HL-60/S4 treated with phorbol 12-myristate 13-acetate at 8.2 ng/mL for 4 days and 3 days (cell line): ENCODE measurements around the gene E4F1.
"Not testable (repeated sequence)": the region's sequence is repeated elsewhere in the genome, so short reads cannot be mapped to it uniquely, and the experiment has no call there.

Experiments used
- in situ Hi-C: fragments of 300-500 bp; cut with MboI; formaldehyde crosslinking; loops from 2 replicates; pipeline ENCODE4 v1.15.0; 2022; ENCODE audit warnings: low sequenced_read_pairs

Gene E4F1

DNA sequence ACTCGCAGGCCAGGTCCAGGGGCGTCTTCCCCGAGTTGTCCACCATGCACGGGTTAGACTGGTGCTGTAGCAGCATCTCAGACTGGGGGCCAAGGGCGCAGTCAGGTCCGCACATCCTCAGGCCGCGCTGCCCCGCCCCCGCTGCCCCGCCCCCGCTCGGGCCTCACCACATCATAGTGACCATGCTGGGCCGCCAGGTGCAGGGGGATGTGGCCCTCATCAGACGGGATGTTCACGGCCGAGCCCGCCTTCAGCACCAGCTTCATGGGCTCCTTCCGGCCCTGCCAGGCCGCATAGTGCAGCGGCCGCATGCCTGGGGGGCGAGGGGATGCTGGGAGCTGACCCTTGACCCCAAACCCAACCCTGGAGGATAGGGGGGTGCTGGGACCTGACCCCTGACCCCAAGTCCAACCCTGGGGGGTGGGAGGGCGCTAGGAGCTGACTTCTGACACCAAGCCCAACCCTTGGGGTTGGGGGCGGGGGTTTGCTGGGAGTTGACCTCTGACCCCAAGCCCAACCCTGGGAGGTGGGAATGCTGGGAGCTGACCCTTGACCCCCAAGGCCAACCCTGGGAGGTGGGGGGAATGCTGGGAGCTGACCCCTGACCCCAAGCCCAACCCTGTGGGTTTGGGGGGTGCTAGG, 34.0 kb upstream of the E4F1 start:
- in situ Hi-C loops: no loop called here

- in situ Hi-C loops: no loop called here
These were observed 33.3 kb upstream of the E4F1 start for GRCh38 chr16:2190002-2190658.

- in situ Hi-C loops: no loop called here
These were observed 32.5 kb upstream of the E4F1 start for GRCh38 chr16:2190659-2191445.

GRCh38 chr16:2191446-2191706, 32.0 kb upstream of the E4F1 start:
- in situ Hi-C loops: no loop called here

DNA sequence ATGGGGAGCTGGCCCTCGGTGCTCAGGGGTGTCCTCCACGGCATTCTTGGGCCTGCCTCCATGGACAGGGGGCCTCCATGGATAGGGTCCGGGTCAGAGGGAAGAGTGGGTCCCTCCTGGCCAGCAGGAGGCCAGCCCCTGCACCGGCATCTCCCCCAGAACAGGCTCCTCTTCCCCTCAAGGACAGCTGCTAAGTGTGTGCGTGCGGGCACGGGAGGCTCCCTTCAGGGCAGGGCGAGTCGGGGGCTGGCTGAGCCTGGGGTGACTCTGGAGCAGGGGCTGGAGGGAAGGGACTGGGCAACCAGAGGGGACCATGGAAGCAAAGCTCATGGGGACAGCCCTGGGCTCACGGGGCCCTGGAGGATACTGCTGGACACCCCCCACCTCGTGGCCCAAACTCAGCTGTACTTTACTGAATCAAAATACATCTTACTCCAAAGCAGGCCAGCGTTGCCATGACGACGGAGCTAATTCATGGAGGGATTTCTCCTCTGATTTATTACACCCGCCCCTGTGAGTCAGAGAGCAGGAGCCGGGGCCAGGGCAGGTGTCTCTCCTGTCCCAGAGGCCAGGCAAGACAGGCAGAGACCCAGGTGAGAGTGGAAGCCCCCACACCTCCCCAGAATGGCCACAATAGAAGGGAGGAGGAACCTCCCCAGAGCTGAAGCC, 29.1 kb upstream of the E4F1 start:
- in situ Hi-C loops: no loop called here

DNA sequence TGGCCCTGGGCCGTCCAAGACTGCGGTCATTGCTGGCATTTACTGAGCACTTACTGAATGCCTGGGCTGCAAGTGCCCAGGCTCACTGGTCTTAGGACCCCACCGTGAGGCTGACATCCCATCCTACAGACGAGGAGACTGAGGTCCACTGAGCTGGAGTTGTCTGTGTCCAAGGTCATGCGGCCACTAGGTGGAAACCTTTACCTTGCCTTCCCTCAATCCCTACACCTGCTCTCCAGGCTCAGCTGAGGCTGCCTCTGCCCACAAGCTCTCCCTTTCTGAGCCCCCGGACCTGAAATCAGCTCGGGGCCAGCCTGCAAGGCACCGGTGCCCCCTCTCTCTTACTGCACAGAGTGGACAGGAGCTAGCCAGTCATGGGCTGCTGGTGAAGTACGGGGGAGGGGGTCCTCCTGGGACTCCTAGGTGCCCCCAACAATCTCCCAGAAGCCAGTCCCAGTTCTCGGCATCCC, 28.5 kb upstream of the E4F1 start:
- in situ Hi-C loops: no loop called here

DNA sequence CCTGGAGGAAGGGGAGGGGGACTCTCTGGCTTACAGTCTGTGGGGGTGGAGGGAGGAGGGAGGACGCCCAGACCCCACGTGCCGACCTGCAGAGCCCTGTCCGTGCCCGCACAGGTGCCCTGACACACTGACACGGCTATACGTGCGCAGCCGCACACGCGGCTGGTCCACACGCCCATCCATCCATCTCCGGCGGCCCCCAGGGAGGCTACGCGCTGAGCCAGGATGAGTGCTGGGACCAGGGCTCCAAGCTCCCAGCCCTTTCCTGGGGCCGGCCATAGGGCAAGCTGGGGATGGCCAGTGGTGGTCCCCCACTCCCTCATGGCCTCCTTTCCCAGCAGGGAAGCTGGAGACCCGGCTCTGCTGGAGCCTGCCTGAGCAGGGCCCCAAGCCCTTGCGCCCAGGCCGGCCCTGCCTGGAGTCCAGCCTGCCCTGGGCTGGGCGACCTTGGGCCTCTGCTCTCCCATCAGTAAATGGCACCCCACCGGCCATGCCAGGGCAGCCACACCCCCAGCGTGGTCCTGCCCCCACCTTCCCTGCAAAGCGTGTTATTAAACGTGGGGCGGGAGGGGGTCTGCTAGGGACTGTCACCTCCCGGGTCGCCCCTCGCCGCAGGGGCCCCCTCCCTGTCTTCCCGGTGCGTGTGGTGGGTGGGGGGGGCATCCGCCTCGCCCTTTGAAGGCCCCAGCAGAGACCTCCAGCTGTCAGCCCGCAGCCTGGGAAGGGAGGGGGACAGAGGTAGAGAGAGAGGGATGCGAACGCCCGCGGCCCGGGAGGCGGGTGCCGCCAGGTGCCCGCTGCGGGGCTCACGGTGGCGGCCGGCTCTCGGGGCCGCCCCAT, 27.8 kb upstream of the E4F1 start:
- in situ Hi-C loops: no loop called here

DNA sequence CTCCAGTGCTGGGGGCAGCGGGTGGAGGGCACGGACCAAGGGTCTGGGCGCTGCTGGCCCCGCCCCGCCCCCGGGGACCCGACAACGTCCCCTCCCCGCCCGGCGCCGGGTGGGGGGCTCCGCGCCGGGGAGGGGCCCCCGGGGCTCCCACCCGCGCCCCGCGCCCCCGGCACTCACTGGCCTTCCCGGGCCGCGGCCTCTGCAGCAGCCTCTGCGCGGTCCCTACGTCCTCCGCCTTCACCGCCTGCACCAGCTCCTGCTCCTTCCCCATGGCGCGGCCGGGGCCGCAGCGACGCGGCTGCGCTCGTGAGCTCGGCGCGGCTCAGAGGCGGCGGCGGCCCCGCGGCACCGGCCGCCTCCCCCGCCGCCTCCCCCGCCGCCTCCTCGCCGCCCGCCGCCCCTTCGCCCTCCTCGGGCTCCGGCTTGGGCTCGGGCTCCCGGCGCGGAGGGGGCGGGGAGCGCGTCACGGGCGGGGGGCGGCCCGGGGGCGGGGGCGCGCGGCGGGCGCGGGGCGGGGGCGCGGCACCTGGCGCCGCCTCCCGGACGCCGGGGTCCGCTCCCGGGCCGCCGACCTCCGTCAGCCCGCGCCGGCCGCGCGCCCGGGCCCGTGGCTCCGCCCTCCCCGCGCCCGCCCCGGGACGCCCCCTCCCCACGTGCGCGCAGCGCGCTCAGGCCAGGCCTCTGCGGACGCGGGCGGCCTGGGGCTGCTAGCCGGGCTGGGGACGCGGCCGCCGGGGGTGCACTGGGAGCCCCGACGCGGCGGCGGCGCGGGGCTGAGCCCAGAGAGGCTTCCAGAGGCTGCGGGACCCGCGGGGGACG, 27.0 kb upstream of the E4F1 start, which contains the start of gene CASKIN1:
CASKIN1 (minus strand) TSS at position 444 of the 819 bp plus-strand sequence; CDS start at position 271, 173 bp downstream.
- in situ Hi-C loops: no loop called here

DNA sequence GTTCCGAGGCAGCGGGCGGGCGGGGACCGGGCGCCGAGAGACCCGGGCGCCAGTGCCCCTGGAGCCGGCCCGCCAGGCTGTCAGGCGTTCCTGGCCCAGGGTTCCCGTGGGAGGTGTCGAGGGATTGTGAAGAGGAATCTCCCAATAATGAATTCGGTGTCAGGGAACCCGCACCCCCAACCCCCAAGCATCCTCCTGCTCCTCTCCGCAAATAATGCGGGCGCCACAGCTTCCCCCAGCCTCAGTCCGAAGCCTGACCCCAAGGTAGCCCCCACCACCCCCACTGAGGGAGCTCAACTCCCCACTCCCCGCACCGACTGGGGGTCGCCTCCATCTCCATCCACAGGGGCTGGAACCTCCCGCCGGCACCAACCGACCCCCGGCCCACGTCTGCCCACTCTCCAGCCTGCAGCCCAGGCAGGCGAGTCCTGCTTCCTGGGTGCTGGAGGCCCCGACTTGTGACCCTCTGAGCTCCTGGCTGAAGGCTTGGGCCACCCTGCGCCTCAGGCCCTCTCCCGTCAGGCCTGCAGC, 26.3 kb upstream of the E4F1 start:
- in situ Hi-C loops: no loop called here

DNA sequence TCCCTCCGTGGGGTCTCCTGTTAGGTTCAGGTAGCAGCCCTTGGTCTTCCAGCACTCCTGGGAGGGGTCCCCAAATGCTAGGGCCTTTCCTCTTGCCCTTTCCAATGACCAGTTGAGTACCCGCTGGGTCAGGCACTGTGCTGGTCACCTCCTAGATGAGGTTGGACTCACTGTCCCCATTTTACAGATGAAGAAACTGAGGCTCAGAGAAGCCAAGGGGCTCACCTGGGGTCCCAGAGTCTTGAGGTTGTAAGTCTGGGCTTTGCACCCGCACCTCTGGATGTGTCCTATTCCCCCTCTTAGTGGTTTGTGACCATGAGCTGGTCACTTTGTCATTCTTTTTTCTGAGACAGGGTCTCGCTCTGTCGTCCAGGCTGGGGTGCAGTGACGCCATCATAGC, 25.6 kb upstream of the E4F1 start:
- in situ Hi-C loops: no loop called here

- in situ Hi-C loops: no loop called here
These were observed 25.1 kb upstream of the E4F1 start for GRCh38 chr16:2198283-2198682.

DNA sequence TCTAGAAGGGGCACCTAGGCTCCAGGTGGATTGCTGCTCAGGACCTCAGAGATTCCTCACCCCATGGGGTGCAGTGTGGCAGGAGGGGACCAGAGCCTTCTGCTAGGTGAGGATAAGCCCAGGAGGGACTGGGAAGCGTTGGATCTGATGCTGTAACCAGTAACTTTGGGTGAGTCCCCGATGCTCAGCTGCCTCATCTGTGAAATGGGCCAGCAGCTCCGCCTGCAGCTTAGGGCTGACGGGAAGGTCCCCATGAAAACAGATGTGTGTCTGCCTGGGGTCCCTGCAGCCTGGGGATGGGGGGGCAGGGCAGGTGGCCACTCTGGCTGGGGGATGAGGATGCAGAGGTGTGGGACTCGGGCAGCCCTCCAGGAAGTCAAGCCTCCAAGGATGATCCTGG, 24.3 kb upstream of the E4F1 start:
- in situ Hi-C loops: no loop called here

DNA sequence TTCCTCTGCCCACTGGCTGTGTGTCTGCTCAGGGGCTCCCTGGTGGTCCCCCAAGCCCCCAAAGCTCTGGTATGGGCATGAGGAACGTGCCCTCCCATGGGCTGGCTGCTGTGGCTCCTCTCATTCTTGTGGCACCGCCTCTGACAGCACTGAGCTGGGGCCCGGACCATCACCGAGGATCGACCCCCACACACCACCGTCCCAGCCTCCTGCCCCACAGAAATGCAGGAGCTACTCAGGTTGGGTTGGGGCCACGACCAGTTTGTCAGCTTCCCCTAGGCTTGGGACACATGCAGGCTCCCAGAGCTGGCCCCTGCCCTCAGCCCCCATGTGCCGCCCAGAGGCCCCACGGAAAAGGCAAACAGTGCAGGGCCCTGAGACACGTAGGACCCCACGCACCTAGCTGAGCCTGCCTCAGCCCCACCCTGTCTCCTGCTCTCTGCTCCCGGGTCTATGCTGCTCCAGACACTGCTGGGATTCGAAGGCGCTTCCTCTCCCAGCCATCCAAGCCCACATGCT, 23.7 kb upstream of the E4F1 start:
- in situ Hi-C loops: no loop called here

DNA sequence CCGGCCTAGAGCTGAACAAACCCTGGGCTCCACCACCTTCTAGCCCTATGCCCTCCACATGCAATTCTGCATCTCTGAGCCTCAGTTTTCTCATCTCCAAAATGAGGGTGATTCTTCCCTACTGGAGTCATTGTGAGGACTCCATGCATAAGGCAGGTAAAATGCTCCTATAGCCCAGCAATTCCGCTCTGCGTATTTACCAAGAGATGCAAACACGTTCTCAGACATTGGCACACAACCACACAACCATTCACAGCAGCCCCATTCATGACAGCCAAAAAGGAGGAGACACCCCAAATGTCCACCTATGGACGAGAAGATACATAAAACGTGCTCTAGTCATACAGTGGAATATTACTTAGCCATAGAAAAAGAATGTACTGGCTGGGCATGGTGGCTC, 23.1 kb upstream of the E4F1 start:
- in situ Hi-C loops: no loop called here

GRCh38 chr16:2203119-2203688, 20.2 kb upstream of the E4F1 start:
- in situ Hi-C loops: not testable (repeated sequence)

- in situ Hi-C loops: no loop called here
These were observed 18.8 kb upstream of the E4F1 start for GRCh38 chr16:2204416-2205103.

GRCh38 chr16:2205104-2205966, 18.1 kb upstream of the E4F1 start, which contains the start of gene MLST8:
TSS of gene MLST8 (plus strand) at chr16:2205454. CDS start at chr16:2206086, 632 bp downstream.
- in situ Hi-C loops: no loop called here
